GM19035 (cell line): ENCODE data around the gene ALG10B.
"Not testable (repeated sequence)": the region's sequence is repeated elsewhere in the genome, so short reads cannot be mapped to it uniquely, and the experiment has no call there.

Experiments
- ATAC-seq: cut with Tn5 transposase; IDR thresholded peaks from one replicate; pipeline ENCODE4 v1.9.1; 2021; ENCODE audit not compliant: unreplicated experiment

Gene ALG10B, protein sequence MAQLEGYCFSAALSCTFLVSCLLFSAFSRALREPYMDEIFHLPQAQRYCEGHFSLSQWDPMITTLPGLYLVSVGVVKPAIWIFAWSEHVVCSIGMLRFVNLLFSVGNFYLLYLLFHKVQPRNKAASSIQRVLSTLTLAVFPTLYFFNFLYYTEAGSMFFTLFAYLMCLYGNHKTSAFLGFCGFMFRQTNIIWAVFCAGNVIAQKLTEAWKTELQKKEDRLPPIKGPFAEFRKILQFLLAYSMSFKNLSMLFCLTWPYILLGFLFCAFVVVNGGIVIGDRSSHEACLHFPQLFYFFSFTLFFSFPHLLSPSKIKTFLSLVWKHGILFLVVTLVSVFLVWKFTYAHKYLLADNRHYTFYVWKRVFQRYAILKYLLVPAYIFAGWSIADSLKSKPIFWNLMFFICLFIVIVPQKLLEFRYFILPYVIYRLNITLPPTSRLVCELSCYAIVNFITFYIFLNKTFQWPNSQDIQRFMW

DNA sequence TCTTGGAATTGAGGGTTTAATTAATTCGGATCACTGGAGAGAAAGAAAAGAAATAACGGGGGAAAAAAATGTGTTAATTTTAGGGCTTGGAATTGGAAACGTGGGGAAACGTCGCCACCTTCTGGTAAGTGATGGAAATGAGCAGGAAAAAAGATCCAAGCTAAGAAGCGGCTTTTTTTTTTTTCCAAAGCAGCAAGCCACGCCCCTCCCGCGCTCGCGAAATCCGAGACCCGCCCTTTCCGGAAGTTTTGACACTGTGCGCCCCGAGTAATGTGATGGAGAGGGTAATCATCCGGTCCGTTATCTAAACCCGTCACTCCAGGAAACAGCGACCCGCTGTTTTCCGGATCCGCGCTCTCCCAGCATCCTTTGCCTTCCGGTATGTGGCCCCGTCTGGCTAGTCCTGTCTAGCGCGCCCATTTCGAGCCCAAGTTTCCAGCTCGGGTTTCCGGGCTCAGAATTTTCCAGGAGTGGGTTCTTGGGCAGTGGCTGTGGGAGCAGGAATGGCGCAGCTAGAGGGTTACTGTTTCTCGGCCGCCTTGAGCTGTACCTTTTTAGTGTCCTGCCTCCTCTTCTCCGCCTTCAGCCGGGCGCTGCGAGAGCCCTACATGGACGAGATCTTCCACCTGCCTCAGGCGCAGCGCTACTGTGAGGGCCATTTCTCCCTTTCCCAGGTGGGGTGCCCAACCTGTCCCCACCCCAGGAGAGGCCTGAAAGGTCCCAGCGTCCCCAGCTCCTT lies at the start of gene ALG10B:
ALG10B (plus strand) TSS at position 384 of the 739 bp plus-strand sequence; CDS start at position 504, 120 bp downstream.
- ATAC-seq = peak; percentile 100

DNA sequence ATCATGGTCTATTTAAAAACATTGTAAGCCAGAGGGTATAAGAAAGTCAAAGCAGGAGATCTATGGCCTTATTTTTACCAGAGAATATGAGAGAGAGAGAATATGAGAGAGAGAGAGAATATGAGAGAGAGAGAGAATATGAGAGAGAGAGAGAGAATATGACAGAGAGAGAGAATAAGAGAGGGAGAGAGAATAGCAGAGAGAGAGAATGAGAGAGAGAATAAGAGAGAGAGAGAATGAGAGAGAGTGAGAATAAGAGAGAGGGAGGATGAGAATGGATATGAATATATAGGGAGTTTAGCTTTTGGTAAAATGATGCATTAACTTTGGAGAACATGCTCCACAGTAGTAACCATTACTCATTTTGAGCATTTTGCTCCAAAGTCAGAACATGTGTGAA lies 48.0 kb upstream of the ALG10B start:
- ATAC-seq = no peak

DNA sequence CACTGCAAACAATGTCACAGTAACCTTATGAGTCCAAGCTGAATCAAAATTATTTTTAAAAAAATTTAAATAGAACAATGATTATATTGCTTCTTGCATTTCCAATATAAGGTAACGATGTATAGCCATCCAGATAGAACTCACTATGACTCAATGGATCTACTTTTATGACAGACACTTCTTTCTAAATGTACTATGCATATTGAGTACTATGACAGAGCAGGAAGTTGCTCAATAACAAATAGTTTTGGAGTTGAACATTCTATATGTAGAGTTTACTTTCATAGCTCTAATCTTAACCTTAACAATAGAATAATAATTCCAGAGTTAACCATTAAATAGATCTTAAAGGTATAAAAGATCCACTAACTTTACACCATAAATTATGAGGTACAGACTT lies 46.7 kb upstream of the ALG10B start:
- no peak for ATAC-seq

DNA sequence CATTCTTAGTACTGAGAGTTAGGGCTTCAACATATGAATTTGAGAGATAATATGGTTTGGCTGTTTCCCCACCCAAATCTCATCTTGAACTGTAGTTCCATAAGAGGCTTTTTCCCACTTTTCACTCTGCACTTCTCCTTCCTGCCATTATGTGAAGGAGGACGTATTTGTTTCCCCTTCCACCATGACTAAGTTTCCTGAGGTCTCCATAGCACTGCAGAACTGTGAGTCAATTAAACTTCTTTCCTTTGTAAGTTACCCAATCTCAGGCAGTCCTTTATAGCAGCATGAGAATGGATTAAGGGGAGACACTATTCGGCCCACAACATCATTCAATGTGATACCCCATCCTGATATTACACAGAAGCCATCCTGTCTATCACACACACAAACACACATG lies 36.8 kb upstream of the ALG10B start:
- ATAC-seq = no peak

DNA sequence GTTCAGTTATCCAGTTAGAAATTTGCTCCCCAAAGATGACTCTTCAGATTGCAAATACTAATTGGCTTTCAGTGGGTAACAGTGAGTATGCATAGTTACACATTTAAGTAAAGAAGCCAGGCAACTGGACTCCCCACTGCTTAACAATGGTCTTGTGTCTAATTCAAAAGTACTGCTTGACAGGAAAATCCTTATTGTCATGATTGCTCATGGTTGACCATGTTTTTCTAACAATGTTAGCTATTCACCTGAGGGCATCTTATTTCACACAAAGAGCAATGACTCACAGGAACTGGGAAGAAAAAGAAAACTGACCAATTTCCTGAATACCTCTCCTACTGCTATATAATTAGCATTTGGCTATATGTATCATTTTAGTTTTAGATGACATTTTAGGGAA lies 33.7 kb upstream of the ALG10B start:
- no peak for ATAC-seq

DNA sequence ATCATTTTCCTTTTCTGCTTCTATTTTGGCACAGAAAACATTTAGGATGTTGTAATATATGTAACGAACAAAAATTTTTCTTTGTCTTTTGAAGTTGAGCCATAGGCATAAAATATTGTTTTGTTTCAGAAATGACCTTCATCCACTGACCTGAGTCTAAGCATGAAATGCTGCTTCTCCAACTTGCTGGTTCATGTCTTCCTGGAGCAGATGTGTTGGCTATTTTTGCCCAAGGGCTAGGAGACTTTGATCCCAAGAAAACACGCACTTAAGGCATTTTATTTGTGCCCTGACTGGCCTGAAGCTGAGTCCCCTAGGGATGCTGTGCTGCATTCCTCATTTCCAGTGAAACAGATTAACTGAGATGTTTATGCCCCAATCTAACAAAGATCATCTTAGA lies 27.2 kb upstream of the ALG10B start:
- no peak for ATAC-seq

DNA sequence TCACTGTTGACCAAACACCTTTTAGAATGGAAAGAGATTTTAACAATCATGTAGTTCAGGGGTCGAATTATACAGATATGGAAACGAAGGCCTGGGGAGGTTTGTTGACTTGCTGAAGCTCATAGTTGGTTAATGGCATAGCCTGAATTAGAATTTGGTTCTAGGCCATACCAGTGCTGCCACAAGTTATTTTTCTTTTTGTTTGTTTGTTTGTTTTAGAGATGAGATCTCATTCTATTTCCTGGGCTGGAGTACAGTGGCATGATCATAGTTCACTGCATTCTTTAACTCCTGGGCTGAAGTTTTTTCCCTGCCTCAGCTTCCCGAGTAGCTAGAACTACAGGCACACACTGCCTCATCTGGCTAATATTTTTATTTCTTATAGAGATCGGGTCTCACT lies 25.4 kb upstream of the ALG10B start:
- no peak for ATAC-seq

DNA sequence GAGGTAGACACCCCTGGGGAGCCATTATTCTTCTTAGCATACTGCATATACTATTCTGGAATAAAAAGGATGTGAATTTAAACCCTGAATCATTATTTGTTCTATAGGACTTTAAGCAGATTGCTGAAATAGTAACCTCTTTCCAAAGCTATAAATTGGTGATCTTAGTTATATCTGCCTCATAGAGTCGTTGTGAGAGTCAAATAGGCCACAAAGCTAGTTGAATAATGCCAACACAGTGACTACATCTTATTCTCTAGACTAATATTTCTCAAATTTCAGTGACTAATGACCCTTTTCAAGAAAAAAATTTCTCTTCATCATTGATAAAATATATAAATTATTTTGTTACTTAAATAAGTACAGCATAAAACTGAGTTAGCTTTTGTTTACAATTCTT lies 13.6 kb upstream of the ALG10B start:
- not testable (repeated sequence) for ATAC-seq

DNA sequence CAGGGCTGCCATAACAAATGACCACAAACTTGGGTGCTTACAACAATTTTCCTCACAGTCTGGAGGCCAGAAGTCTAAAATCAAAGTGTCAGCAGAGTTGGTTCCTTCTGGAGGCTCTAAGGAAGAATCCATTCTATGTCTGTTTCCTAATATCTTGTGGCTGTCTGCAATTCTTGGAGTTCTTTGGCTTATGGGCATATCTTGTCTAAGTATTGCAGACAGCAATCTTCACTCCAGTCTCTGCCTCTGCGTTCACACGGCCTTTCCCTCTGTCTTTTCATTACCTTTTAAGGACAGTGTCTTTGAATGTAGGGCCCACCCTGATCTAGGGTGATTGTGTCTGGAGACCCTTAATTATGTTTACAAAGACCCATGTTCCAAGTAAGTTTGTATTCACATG lies 5.4 kb downstream of the ALG10B start:
- not testable (repeated sequence) for ATAC-seq

DNA sequence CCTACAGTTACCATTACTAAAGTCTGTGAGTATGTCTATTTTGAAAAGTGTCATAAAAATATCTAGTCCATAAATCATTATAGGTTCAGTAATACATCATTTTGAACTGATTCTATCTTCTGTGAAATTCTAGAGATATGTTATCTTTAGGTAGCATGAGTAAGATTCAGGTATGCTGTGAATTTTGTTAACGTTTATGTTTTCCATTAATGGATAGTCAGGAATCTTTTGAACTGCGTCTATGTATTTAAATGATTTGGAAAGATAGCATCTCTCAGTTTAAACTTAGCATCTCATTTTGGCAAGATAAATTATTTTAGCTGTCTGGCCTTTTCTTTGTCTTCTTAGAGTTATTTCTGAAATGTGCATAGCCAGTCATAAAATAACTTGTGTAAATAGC lies 8.3 kb downstream of the ALG10B start:
- ATAC-seq = no peak

DNA sequence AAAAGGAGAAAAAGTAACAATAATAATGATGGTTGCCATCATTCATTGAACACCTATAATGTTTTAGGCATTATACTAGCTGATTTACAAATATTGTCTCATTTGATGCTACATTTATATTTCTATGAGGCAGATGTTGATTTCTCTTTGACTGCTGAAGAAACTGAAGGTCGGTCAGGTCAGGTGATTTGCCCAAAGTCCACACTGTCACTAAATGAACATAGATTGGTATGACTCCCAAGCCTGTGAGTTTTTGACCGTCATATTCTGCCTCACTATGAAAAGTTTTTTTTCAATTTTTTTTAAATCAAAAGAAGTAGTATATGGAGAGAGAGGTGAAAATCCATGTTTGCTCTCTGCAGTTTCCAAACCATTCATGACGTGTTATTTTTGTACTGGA lies 10.8 kb downstream of the ALG10B start:
- no peak for ATAC-seq

DNA sequence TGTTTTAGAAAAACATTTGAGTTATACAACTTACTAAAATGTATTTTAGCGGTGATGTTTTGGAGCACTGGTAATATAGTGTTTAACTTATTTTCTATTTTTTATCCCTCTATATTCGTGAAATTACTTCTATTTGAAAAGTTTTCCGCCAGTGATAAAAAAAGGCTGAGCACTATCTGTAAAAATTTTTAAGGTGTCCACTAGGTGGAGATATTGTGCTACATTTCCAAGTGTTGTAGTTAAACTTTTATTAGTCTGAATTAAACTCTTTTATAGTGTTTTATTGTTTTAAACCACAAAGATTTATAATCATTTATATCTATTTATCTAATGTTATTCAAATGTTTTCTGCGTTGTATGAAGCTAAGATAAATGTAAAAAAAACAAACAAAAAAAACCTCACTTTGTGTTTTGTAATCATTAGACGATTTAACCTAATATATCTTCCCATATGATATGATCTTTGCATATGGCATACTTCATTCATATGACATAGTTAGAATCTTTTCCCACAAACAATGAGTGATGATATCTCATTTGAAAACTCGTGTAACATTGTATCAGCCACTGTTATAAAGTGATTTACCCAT lies 11.8 kb downstream of the ALG10B start:
- no peak for ATAC-seq

DNA sequence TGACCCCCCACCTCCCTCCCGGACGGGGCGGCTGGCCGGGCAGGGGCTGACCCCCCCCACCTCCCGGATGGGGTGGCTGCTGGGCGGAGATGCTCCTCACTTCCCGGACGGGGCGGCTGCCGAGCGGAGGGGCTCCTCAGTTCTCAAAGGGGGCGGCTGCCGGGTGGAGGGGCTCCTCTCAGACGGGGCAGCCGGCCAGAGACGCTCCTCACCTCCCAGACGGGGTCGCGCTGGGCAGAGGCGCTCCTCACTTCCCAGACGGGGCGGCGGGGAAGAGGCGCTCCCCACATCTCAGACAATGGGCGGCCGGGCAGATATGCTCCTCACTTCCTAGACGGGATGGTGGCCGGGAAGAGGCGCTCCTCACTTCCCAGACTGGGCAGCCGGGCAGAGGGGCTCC lies 13.8 kb downstream of the ALG10B start:
- not testable (repeated sequence) for ATAC-seq

DNA sequence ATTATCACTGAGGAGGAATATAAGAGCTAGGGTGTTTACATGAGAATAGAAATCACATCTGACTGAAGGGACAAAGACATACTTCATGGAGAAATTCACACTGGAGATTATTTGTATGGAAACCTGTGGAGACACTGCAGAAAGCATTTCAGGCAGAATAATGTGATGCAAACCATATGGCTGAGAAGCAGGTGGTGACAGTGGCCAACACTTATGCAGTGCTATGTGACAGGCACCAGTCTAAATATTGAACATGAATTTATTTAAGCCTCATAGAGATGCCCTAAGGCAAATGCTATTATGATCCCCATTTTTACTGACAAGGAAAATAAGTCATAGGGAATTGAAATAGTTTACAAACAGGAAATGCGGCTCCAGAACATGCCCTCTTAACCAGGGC lies 16.2 kb downstream of the ALG10B start:
- no peak for ATAC-seq

DNA sequence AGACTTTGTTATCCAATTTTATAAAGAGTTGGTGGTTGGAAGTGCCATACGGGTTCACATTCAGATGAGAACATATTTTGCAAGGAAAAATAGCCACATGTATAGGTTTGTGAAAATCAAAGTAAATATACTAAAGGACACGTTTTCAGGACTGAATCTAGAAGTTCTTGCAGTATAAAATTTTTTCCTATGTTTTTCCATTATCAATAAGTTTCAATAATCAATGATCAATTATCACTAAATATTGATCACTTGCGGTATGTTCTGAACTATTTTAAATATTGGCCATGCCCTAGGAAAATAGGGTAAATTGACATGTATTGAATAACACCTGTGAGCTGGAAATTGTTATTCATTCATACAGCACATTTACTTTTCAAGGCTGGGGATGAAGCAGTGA lies 25.9 kb downstream of the ALG10B start:
- ATAC-seq = no peak

DNA sequence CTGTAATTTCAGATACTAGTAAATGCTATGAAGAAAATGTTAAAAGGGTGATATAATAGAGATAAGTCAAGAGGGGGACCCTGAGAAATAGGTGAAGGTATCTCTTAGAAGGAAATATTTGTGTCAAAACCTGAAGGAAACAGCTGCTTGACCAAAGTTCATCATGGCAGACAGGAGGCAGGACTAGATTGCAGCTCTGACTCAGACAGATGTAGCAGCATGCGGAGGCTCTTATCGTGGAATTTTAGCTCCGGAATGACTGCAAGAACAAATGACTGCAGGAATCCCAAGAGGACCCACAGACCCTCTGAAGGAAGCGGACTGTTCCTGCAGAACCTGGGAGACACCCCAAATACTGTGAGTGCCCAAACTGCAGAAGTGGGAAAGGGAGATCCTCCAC lies 26.7 kb downstream of the ALG10B start:
- not testable (repeated sequence) for ATAC-seq

DNA sequence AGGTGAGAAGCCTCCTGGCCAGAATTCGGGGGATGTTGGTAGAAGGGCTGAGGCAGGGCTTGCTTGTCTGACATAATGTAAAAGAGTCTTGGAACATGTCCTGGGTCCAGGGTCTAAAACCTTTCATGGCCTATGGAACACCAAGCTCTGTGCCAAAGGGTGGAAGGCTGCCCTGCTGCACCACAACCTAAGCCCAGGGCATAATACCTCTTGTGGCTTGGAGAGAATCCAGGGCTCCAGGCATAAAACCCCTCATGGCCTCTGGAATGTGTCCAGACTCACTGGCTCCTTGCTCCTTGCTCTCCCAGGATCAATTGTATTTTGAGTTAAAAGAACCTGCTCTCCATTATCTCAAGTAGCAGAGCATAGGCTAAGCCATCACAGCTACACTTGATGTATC lies 27.3 kb downstream of the ALG10B start:
- ATAC-seq = not testable (repeated sequence)

DNA sequence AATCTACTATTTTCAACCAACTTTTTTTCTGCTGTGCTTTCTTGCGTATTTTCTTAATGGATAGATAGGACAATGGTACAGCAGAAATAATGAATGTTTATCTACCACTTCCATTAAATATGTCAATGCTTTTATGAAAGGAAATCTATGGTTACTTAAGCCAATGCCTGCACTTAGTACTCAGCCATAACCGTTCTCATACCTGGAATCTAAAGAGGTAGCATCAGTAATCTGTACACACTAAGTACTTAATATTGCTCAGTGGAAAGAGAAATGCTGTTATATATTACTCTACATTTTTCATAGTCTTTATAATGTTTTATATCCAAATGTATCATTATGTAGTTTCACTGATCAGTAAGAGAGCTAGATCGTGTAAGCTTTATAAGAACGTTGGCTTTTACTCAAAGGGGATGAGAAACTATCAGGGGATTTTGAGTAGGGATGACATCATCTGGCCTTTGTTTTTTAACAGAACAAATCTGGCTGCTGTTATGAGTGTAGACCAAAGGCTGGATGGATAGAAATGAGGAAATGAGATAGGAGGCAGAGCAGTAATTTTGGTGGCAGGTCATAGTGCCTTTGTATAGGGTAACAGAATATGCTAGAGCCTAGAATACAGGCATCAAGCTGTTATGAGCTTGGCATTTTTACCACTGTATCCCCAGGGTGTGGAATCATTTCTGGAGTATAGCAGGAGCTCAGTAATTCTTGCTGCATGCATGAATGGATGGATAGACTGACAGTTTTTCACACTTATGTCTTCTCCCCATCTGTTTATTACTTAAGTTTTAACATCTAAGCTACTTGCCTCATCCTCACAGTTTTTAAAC lies 34.0 kb downstream of the ALG10B start:
- peak; percentile 99 for ATAC-seq

DNA sequence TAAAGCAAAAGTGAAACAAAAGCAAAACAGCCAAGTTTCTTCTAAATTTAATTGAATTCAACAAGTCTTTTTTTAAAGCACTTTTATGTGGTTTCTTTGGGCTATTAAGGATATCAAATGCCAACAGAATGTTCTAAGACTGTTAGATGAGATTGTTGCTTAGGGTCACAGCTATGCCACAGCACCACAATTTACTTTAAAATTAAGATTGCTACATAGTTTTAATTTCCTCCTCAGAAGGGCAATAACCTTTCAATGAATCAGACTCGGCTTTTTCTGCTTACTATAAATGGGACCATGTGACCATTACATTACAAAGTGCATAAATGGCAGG lies 34.6 kb downstream of the ALG10B start:
- ATAC-seq = peak; percentile 2

DNA sequence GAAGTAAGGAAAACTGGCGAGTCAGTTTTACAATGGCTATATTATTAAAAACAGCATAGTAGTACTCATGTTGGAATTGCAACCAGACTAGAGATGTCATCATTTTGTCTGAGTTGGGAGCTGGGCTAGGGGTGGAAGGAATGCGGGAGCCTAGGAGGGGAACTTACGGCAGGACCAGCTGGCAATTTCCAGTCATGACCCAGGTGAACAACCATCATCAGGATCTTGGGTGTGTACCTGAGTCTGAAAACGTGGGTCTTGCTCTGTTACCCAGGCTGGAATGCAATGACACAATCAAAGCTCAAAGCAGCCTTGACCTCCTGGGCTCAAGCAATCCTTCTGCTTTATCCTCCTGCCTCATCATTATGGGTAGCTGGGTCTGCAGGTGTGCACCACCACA lies 50.9 kb downstream of the ALG10B start:
- ATAC-seq = no peak

DNA sequence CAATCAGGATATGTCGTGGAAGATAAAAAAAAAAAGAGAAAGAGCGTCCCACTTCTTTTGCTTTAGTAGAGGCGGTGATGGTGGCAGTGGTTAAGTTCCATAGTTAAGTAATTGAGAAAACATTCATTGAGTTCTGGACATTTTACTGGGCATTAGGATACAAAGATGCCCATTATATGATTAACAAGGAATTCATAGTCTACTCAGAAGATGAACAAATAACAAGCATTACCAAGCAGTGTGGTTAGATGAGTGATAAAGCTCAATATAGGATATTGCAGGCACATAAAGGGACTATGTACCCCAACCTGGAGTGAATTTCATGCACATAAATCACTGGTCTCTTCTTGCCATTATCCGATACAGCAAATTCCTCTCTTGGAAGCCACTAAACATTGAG lies 53.7 kb downstream of the ALG10B start:
- ATAC-seq = no peak
